Middle frontal gyrus (tissue), 1 donor: Measurements from ENCODE around the gene SLC22A17.

Experiments used
- DNase-seq: peaks from one replicate; pipeline ENCODE4 v3.0.0-alpha.2; 2015; ENCODE audit warnings: low spot score; ENCODE audit errors: extremely low spot score

SLC22A17 gene

DNA sequence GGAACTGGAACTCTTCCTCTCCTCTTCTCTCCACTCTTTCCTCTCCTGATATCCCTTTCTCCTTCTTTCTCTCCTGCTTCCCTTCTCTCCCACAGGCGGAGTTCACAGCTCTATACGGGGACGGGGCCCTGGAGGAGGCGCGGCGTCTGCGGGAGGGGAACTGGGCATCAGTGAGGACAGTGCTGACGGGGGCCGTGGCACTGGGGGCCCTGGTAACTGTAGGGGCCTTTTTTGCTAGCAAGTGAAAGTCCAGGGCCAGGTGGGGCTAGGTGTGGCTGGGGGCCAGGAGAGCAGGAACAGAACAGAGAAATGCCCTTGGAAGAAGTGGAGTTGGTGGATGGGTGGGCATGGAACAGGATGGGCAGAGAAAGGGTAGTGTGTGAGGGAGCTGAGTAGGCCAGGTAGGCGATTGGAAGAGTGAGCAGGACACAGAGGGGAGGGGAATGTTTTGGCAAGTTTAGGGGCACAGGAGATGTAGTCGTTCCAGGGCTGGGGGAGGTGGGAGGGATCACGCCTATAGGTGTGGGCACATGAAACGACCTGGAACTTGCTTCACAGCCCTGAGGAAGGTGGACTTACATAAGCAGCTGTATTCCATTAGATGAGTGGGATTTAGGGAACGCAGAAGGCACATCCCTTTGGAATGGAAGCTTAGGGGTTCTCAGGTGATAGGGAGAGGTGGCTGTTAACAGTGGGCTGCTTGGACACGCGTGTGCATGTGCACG, 43.8 kb downstream of the SLC22A17 start:
- no peak for DNase-seq

DNA sequence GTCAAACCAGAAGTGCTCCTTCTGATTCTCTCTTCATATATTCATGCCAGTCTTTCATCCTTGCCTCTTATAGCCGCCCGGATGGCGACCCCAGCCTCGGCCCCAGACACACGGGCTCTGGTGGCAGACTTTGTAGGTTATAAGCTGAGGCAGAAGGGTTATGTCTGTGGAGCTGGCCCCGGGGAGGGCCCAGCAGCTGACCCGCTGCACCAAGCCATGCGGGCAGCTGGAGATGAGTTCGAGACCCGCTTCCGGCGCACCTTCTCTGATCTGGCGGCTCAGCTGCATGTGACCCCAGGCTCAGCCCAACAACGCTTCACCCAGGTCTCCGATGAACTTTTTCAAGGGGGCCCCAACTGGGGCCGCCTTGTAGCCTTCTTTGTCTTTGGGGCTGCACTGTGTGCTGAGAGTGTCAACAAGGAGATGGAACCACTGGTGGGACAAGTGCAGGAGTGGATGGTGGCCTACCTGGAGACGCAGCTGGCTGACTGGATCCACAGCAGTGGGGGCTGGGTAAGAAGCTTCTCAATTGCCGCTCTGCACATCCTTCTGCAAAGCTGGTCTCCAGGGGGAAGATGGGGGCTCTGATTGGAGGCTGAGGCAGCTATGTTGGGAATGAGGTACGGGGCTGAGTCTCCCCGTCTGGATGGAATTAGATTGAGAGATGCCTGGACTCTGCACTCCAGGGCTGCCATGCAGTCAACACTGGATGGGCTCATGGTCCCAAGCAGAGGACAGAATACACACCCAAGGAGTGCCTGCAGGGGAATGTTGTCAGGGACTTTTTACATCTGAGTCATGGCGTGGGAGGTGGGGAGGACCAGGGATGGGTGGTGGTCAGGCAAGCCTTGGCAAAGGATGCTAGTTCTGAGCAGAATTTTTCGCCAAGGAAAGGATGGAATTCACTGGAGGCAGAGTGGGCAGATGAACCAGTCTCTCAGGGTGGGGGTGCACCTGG, 44.7 kb downstream of the SLC22A17 start:
- no peak for DNase-seq

DNA sequence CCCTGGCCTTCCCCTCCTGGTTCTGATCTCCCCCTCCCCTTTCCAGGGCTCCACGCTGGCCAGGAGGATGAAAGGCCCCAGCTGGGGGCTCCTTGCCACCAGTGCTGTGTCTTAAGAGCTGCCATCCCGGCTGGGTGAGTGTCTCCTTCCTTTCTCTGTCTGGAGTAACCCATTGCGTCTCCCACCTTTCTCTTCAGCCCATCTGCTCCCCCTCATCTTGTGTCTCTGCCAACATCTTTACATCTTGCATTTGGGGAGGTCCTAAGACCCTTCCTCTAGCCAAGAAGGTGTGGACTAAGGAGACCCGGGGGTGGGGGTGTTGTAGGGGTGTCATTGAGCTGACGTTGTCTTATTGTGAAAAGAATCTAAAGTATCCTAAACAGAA, 45.5 kb downstream of the SLC22A17 start:
- DNase-seq, result no peak

DNA sequence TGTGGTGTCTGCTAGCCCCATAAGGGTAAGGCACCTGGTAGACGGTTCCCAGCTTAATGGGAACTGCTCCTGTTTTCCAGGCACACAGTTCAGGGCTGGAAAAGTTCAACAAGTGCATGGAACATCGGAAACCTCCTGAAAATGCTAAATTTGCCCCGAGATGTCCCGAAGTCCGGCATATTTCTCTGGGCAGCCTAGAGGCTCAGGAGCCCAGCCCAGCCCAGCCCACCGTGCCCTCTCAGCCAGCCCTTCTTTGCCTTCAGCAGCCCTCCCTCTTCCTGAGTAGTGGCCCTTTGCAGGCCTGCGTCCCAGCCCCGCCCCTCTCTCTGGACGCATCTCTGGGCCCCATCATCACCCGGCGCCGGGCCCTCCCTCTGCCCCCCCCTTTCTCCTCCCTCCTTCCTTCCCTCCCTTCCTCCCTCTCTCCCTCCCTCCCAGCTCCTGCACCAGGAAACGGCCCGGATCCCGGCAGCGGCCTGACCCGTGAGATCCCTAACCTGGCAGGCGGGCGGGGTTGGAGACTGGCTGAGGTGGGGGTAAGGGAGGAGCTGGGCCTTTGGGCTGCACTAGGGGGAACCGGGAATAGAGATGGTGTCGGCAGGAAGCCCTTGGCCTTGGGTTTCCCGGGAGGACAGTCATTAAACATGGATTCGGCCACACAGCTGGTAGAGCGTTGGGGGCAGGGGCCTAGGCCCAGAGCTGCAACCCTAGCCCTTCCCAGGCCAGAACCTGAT, 46.1 kb downstream of the SLC22A17 start, which contains the start of gene BCL2L2:
Gene BCL2L2, plus strand, starts transcription at position 422 of the 734 bp plus-strand sequence. CDS start 935 bp downstream, outside the sequence.
- no peak for DNase-seq

DNA sequence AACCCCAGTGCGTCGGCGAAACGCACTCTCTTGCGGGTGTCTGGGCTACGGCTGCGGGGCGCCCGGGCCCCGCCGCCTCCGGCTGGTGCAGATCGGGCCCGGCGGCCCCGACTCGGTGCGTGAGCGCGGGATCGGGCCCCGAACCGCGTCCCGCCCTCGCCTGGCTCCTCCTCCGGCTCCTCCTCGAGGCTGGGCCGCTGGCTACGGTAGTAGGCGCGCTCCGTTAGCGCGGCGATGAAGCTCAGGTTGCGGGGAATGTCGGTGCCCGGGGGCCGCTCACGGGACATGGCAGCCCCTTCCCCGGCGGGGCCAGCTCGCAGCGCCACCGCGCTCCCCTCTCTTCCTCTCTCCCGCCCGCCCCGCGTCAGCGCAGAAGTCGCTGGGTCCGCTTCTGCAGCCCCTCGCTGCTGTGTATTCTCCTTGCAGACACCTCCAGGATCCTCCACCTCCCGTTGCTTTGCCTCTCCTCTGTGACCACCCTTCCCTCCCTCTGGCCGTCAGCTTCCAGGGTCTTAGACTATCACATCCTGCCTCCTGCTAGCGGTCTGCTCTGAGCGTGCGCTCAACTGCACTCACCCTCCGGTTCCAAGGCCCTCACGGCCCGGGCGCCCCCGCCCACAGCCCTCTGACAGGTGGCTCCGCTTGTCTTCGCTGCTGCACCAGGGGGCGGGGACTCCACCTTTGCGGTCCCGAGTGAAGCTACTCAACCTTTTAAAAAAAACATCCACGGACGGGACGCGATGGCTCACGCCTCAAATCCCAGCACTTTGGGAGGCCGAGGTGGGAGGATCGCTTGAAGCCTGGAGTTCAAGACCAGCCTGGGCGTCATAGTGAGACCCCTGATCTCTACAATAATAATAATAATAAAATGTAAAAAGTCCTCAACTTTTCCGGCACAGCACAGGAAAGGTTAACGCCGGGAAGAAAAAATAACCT, 50.1 kb downstream of the SLC22A17 start, which contains the start of gene PPP1R3E:
Gene PPP1R3E, minus strand, starts transcription at position 570 of the 936 bp plus-strand sequence. Its CDS starts 283 bp downstream, at position 287.
- no peak for DNase-seq

DNA sequence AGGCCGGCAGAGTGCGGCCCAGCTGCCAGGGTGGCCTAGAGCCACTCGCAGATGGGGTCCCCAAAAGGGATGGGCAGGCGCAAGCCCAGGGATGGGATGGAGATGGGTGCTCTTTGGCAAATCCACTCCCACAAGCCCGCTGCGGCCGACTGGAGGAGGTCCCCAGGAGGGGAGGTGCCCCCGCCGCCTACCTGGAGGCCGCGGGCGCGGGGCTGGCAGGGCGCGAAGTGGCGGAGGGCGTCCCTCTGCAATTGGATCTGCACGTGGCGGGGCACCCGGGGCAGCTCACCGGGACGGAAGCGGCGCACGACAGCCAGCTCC, 50.8 kb downstream of the SLC22A17 start:
- DNase-seq, result no peak

DNA sequence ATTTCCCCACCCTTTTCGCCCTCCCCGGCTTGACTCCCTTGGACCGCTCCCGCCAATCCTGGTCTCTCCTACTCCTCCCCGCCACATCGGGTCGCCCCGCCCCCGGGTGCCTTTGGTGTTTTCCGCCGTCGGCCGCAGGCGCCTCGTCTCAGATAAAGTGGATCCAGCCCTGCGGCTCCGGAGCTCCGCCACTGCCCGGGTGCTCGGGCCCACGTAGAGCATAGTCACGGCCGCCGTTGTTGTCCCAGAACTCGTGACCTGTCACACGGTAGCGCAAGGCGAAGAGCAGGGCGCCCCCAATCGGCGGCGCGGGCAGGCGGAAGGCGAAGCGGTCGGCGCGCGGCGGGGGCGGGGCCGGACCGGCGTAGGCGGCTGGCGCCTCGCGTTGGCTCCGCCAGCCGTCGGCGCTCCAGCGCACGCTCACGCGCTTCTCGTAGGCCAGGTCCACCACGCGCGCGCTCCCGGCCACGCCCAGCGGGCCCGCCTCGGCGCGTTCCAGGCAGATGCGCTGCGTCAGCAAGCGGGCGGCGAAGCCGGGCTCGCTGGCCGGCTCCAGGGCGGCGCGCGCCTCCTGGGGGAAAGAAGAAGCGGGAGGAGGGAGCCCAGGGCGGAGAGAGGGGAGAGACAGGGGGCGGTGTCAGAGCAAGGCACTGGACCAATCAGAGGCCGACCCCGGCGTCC, 51.3 kb downstream of the SLC22A17 start:
- peak; percentile 97 for DNase-seq

DNA sequence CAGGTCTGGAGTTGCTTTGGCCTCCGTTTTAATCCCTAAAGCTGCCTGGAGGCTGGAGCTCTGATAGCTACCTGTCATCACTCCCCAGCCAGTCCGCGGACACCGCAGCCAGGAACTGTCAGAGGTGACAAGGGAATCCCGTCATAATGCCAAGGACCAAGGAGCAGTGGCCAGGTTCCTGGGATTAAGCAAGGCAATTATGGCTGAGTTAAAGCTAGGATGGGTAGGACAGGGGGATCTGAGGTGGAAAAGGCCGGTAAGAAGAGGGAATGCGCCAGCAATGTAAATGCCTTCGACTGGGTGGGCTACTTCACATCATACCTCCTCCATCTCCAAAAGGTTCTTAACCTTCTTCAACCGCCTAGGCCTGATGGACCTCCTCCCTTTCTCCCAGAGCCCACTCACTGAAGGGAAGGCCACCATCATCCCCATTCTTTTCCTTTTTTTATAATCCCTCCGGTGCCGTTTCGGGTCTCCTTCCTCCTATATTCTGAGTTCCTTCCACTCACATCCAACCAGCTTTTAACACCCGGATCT, 51.9 kb downstream of the SLC22A17 start:
- DNase-seq, result no peak

DNA sequence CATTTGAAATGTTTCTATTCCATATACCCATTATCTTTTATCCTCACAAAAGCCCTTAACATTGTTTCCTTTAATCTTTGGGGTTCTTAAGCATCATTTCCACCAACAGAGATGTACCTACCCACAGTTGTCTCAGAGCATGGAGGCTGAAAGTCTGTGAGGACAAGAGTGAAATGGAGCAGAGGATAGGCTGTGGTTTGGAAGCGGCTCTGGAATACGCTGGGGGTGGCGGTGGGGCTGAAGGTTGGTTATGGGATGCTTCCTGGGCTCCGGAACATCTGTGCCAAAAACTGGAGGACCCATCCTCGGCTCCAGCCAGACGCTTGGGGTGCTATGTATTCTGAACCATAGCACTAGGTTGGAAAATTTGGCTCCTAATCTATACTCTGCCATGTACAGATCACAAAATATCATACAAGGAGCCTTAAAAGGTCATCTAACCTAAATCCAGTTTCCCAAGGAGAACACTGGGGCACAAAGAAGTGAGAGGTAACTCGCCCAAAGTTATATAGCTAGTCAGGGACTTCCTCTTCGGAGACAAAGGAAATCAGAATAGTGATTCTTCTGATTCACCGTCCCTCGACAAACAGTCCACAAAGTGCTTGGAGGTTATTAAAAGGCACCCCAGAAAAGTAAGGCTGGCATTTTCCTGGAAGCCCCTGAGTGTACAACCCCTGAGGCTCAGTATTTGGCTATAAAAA, 52.6 kb downstream of the SLC22A17 start:
- no peak for DNase-seq

DNA sequence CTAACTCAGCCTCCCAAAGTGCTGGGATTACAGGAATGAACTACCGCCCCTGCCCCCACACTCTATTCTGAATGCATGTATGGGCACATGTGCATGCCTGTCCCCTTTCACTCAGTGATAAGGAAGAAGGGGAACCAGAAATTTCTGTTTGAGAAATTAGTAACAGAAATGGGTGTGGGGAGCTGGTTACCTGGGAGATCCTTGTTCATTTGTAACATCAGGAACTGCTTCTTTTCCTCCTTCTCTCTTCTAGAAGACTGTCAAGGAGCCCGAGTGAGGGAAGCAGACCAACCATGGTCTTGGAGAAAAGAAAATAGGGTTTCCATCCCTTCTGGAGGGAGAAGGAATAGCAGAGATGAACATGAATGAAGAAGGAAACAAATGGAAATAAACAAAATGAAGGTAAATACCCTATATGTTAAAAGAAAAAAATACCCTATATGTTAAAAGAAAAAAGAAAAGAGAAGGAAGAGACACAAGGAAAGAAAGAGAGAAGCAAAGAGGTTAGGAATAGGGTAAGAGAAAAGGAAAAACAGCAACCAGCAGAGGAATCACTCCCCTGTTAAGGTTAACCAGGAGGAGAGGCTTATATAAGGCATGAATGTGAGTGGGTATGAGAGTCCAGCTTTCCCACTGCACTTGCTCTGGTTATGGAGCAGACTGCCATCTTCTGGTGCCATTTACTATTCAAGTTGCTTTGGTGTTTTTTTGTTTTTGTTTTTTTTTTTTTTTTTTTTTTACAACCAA, 53.3 kb downstream of the SLC22A17 start:
- no peak for DNase-seq

DNA sequence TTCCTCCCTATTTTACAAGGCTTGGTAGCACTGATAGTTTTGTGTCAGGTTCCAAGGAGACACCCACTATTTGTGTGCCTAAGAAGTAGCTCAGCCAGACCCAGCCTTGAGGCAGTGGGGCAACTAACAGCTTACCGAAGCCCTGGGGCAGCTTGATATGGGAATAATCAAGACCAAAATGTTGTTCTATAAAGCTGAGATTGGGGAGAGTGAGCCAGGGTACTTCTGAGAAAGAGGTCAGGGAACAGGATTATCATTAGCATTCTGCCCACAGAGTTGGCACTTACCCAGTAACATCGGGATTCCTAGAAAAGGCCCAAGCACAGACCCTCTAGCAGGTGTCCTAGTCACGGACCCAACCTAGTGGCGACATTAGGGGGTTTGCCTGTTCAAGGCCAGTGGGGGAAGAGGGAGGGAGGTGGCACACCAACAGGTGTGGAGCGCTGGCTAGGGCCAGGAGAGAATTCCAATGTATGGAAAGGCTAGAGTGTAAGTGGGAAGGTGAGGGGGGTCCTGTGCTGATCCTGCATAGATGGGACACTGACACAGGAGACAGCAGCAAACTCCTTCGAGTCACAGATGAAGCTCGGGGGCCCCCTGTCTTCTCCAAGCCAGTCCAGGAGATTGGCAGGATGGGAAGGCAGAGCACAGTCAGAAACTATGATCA, 54.9 kb downstream of the SLC22A17 start:
- DNase-seq, result no peak

DNA sequence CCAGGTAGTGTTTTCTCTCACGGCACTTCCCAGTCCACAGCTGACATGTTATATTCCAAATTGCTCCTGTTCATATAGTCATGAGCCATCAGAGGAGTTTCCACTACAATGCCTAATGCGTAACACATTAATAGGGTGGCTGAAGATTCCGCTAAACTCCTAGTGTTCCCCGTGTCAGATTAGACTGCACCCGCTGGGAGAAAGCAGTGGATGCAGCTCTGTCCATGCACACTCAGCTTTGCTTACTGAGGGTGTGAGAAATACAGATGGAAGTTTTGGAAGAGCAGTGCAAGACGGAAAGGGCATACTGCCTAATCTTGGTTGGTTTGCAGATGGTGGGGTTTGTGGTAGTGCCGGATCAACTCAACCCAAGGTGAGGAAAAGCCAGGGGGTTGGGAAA, 55.6 kb downstream of the SLC22A17 start:
- DNase-seq, result no peak
